H1 (cell line): ENCODE data around the gene RPIA. TPM values are rescaled to one million over a fixed set of nuclear protein-coding genes. Genes with fewer than 3 reads are reported as not detected.

Experiments used
- BCL11A ChIP-seq, 2 experiments: IDR thresholded peaks; one replicate each; pipeline ENCODE4 v1.6.1; 2011; ENCODE audit warnings: low read depth in 2 of 2, low read length in 2 of 2, mild to moderate bottlenecking in 2 of 2
- EZH2 ChIP-seq: fragments of 200-600 bp; sonication (generic); IDR thresholded peaks from 2 replicates; pipeline ENCODE4 v1.7.1; 2012; ENCODE audit warnings: low read depth, mild to moderate bottlenecking, moderate library complexity, low read length, inconsistent platforms; ENCODE audit not compliant: severe bottlenecking
- KDM4A ChIP-seq: IDR thresholded peaks from one replicate; pipeline ENCODE4 v1.7.1; 2012; ENCODE audit warnings: low read depth, mild to moderate bottlenecking, moderate library complexity, low read length, inconsistent platforms; ENCODE audit not compliant: severe bottlenecking
- KDM5A ChIP-seq: fragments of 200-600 bp; IDR thresholded peaks from 2 replicates; pipeline ENCODE4 v1.7.1; 2012; ENCODE audit warnings: mild to moderate bottlenecking, low read length, inconsistent platforms, mixed read lengths
- SIN3A ChIP-seq, 2 experiments: IDR thresholded peaks in 1 of 2; conservative IDR thresholded peaks in 1 of 2; 2 replicates each; pipeline ENCODE4 v1.6.1; 2011 to 2012; ENCODE audit warnings: low read length in 2 of 2, improper control_type of control experiment in 1 of 2, low read depth in 1 of 2, mild to moderate bottlenecking in 1 of 2
- polyA plus RNA-seq, 7 experiments: library from polyadenylated mRNA; depleted of rRNA in 3 of 7; stranded (reverse) in 5 of 7; unstranded in 2 of 7; fragments of >200 nt in 5 of 7; fragments of 200-250 nt in 2 of 7; gene quantifications; 1 replicate in 5 of 7; 2 replicates in 1 of 7; 4 replicates in 1 of 7; pipeline versions ENCODE4 v1.2.1 to v1.2.3, GENCODE V29; 2011 to 2013; ENCODE audit warnings: missing spikeins in 2 of 7, mixed read lengths in 2 of 7
- total RNA-seq: library from RNA; stranded (reverse); fragmentation: NEBNext Ultra II Directional; extraction: Animal tissue kit (Norgen Biotek cat#: 25700); gene quantifications from 2 replicates; pipeline ENCODE4 v1.2.1, GENCODE V29; 2021

RPIA gene
- total and polyA plus RNA-seq, 2 of the 8 experiments (the other 6 are each of a cell fraction or from before 2014, with no cell fraction given), result 13.1 to 24.0 TPM

DNA sequence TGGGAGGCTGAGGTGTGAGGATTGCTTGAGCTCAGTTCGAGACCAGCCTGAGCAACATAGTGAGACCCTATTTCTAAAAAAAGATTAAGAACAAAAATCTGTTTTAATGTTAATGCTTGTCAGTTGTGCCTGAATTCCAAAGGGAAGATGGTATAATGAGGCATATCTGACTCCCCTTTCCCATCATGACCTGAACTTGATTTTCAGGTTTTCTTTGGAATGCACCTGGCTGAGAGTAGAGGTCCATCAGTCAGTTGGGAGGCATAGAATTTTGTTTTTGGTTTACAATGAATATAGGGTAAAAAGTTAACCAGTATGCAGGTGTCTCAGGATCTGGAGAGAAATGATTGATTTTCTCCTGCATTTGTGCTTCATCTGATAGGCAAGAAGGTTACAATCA, 20.4 kb downstream of the RPIA start (continued):
- TF ChIP-seq KDM5A, result no peak
- TF ChIP-seq KDM4A, result no peak
- no peak for TF ChIP-seq SIN3A (conservative IDR thresholded peaks at IDR 0.05 in 1 of 2, IDR thresholded peaks at IDR 0.05 in 1 of 2; ENCODE audit: low read depth in 1 of 2, low read length in 2 of 2)
- no peak for TF ChIP-seq EZH2
- no peak for TF ChIP-seq BCL11A (IDR thresholded peaks at IDR 0.05; ENCODE audit: low read depth in 2 of 2, low read length in 2 of 2)
